Measurements from ENCODE around the gene TESK2.
"Not testable (repeated sequence)": the region's sequence is repeated elsewhere in the genome, so short reads cannot be mapped to it uniquely, and the experiment has no call there.

TESK2 gene

DNA sequence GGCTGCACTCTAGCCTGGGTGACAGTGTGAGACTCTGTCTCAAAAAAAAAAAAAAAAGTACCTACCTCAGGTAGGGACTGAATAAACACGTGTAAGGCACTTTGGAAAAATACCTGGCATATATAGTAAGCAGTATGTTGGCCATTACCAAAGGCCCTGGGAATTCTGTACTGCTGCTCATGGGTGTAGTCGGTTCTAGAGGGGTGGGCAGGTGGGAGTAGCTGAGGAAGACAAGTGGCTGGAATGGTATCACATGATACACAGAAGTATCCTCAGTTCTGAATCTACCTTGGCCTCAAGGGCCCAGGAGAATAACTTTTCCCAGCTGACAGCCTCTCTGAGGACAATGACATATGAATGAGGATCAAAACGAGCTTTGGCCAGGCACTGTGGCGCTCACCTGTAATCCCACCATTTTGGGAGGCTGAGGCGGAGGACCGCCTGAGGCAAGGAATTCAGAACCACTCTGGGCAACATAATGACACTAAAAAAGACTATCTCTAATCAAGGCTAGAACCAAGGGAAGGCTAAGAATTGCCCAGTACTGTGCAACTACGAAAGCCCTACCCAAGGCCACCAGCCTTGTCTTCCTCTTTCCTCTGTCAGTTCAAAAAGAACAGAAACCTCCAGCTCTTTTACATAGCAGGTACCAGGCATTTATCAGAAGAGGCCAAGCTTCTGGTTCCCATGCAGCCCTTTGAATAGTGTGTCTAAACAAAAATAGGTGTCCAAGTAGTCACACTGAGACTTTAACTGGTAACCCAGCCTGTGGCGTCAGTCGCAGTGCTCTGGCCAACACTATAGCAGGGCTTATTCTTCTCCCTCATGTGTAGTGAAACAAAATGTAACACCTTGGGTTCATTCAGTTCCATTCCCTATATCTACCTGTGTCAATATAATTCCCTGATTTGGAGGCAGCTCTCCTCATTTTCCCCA is 19.3 kb upstream of the TESK2 start:
- no peak for DNase-seq (ENCODE audit: low read depth in 4 of 4, low spot score in 1 of 4)

DNA sequence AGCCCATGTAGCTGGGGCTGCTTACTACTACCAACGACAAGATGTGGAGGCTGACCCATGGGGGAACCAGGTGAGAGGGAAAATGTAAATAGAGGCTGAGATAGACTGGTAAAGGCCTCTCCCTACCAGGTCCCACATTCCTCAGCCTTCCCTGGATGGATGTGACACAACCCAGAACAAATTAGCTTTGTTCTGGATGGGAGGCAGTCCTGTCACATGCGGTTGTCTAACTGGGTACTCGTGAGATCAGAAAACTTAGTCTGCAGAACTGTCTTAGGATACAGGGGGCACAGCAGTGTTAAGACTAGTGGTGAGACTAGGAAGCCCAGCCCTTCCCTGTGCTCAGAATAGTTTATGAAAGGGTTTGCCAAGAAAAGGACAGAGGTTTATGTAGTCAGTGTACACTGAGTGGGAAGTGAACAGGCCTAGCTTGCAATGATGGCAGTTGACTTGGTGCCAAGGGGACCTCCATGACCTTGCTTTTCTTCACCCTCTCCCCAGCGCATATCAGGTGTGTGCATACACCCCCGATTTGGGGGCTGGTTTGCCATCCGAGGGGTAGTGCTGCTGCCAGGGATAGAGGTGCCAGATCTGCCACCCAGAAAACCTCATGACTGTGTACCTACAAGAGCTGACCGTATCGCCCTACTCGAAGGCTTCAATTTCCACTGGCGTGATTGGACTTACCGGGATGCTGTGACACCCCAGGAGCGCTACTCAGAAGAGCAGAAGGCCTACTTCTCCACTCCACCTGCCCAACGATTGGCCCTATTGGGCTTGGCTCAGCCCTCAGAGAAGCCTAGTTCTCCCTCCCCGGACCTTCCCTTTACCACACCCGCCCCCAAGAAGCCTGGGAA is 17.6 kb upstream of the TESK2 start:
- DNase-seq (ENCODE audit: low read depth in 4 of 4, low spot score in 1 of 4), result no peak

DNA sequence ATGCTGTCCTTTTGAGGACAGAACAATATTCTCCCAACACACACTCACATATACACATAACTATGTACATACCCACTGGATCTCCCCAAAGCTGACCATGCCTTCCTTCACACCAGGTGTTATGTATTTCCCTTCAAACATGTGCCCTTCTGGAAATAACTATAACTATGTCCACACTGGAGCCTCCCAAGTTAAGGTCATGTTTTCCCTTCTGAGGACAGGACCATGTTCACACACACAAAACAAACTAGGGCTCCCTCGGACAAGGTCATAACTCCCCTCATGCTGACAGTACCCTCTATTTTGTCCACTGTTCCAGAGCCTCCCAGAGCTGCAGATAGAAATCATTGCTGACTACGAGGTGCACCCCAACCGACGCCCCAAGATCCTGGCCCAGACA is 16.9 kb upstream of the TESK2 start:
- no peak for DNase-seq (ENCODE audit: low read depth in 4 of 4, low spot score in 1 of 4)

DNA sequence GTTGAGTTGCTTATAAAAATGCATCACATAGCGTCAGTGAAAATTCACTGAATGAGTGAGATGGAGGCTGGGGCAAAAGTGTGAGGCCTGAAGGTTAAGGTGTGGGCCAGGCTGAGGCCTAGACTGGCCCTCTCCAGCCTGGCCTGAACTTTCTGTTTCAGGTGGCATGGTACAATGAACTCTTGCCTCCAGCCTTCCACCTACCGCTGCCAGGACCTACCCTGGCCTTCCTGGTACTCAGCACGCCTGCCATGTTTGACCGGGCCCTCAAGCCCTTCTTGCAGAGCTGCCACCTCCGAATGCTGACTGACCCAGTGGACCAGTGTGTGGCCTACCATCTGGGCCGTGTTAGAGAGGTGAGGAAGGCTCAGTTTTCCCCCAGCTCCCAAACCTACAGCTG is 16.2 kb upstream of the TESK2 start:
- no peak for DNase-seq (ENCODE audit: low read depth in 4 of 4, low spot score in 1 of 4)

DNA sequence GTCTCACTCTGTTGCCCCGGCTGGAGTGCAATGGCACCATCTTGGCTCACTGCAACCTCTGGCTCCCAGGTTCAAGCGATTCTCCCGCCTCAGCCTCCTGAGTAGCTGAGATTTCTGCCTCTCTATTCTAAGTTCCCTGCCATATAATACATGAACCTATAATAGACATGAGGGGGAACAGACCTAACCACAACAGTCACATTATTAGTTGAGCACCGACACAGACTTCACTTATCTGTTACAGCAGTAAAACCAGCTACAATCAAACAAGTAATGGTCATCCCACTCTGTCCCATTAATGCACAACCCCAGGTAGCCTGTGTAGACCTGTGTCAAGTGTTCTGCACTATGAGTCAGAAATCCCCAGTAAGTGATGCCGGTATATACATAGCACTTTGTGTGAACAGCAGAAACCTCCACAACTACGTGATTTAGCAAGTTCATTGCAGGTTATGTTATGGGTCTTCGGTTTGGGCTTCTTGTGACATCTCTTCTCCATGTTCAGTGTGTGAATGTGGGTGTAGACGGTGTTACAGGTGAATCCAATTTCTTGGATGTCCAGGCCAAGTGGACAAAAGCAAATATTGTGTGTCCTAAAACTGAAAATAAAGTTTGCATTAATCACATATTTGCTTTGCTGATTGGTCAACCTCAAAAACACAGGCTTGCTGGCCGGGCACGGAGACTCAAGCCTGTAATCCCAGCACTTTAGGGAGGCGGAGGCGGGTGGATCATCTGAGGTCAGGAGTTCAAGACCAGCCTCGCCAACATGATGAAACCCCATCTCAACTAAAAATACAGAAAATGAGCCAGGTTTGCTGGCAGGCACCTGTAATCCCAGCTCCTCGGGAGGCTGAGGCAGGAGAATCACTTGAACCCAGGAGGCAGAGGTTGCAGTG is 12.7 kb upstream of the TESK2 start:
- DNase-seq (ENCODE audit: low read depth in 4 of 4, low spot score in 1 of 4), result no peak

DNA sequence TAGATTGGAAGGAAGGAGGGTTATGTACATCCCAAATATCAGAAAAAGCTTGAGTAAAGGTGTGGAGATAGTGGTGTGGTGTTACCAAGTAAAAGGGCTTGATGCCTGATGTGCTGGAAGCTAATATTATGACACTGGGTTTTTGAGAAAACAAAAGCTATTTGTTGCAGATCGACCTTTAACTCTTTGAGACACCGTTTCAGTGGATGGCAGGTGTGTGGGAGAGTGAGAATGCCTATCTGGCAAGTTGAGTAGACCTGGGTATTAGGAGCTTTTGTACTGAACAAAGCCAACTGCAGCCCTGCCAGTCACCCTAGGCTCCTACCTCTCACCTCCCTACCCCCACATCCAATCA is 10.5 kb upstream of the TESK2 start:
- DNase-seq (ENCODE audit: low read depth in 4 of 4, low spot score in 1 of 4), result no peak

DNA sequence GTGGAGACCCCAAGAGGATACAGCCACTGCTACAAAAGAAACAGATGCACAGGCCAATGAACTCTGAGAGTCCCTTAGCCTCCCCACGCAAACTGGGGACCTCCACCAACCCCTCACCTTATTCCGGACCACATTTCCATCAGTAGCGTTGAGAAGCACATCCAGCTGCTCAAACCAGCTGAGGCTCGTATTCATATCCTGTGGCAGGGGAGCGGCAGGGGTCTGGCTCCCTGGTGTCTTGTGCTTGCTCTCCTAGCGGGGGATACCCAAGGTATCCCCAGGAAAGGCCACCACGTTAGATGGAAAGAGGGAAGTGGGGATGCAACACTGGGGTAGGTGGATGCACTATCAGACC is 8.4 kb upstream of the TESK2 start:
- no peak for DNase-seq (ENCODE audit: low read depth in 4 of 4, low spot score in 1 of 4)

DNA sequence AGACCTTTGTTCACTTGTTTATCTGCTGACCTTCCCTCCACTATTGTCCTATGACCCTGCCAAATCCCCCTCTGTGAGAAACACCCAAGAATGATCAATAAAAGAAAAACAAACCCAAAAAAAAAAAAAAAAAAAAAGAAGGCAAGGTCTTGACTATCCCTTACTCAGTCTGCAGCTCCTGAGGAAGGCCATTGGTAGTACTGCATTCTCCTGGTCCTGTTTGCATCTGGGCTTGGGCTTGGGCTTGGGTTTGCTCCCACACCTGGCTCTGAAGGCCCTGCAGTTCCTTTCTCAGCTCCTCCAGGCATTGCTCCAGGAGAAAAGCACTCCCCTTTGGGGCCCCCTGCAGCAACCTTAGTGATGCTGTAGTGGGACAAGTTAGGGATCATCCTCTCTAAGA is 7.3 kb upstream of the TESK2 start:
- DNase-seq (ENCODE audit: low read depth in 4 of 4, low spot score in 1 of 4), result no peak

DNA sequence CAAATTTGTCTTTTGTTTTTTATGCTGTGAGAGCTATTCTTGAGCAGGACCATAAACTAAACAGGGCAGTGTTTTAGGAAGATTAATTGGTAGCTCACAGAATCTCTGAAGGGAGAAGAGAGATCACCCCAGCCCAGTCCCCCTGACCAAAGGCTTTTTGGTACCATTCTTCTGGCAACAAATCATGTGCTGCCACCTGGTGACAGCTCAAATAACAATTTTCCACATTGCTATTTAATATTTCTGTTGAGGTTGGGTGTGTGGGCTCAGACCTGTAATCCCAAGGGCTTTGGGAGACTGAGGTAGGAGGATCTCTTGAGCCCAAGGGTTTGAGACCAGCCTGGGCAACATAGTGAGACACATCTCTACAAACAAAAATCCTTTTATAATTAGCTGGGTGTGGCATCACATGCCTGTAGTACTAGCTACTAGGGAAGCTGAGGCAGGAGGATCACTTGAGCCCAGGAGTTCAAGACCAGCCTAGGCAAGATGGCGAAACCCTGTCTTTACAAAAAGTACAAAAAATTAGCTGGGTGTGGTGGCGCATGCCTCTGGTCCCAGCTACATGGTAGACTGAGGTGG is 2.2 kb upstream of the TESK2 start:
- DNase-seq (ENCODE audit: low read depth in 4 of 4, low spot score in 1 of 4), result peak in 2 of 4 experiments; percentile 21 to 34

DNA sequence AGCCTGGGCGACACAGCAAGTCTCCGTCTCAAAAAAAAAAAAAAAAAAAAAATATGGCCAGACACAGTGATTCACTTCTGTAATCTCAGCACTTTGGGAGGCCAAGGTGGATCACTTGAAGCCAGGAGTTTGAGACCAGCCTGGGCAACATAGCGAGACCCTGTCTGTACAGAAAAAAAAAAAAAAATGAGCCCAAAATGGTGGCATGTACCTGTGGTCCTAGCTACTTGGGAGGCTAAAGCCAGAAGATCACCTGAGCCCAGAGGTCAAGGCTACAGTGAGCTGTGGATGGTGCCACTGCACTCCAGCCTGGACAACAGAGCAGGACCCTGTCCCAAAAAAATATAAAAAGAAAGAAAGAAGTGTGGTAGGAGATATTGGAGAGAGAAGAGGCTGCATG is 1.7 kb upstream of the TESK2 start:
- no peak for DNase-seq (ENCODE audit: low read depth in 4 of 4, low spot score in 1 of 4)

DNA sequence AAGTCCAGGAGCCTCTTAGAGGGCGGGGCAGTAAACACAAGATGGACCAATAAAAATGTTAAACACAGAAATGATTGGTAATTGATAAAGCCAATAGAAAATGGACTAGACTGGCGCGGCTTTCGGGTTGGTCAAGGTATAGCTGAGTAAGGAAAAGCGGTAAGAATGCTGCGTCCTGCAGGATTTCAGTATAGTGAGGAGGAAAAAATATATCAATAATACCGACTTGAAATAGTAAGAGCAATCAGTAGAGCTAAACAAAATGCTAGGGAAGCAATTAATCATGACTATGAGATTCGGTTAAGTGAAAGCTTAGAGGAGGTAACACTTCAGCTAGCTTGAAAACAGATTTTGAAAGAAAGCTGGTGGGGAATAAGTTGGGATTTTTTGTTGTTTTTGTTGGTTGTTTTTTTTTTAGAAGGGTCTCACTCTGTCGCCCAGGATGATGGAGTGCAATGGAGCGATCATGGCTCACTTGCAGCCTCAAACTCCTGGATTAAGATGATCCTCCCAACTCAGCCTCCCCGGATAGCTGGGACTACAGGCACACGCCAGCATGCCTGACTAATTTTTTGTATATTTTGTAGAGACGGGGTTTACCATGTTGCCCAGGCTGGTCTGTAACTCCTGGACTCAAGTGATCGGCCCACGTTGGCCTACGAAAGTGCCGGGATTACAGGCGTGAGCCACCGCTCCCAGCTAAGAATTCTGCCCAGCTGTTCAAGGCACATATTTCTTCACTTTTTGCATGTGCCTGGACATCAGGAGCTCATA is 711 bp upstream of the TESK2 start:
- no peak for DNase-seq (ENCODE audit: low read depth in 4 of 4, low spot score in 1 of 4)

DNA sequence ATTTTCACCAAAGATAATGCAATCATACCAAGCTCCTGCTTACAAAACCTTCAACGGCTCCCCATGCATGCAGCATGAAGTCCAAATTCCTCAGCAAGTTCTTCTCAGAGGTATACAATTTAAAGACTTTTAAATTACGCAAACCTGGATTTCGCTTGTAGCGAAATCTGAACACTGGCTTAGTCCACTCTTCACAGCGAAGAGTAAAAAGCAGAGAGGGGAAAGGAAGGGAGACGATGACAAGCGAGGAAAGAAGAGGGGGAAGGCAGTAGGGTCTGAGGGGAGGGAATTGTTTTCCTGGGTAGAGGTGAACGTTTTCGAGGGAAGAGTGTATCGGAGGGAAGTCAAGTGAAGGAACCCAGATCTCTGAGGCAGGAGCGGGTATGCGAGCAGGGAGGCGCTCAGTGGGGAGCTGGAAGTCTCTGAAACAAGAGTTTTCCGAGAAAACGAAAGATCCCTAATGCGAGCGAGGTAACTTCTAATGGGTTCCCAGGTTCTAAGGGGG is 790 bp downstream of the TESK2 start:
- no peak for DNase-seq (ENCODE audit: low read depth in 4 of 4, low spot score in 1 of 4)

DNA sequence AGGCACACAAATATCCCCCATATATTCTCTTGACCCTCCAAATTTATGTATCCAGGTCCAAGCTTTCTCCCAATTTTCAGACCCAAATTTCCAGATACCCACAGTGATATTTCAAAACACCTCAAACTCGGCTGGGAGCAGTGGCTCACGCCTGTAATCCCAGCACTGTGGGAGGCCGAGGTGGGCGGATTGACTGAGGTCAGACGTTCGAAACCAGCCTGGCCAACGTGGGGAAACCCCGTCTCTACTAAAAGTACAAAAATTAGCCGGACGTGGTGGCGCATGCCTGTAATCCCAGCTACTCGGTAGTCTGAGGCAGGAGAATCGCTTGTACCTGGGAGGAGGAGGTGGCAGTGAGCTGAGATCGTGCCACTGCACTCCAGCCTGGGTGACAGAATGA is 1.6 kb downstream of the TESK2 start:
- DNase-seq (ENCODE audit: low read depth in 4 of 4, low spot score in 1 of 4), result not testable (repeated sequence)

DNA sequence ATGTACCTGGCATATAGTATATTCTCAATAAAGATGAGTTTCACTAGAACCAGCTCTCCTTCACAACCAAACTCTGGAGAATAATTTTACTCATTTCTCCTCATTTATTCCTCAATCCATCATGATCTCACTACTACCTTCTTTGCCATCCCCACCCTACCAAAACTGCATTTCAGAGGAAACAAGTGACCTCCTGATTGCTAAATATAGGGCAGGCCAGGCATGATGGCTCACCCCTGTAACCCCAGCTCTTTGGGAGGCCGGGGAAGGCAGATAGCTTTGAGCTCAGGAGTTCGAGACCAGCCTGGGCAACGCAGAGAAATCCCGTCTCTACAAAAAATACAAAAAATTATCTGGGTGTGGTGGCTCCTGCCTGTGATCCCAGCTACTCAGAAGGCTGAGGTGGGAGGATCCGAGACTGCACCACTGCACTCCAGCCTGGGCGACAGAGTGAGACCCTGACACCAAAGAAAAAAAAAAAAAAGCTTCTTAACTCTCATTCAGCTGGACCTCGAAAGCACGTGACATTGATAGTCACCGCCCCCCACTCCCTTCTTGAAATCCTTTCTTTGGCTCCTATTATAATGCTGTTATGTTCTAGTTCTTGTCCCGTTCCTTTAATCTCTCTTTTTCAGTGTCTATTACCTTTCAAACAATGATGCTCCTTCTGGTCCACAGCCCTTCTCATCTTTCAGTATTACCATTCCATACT is 2.1 kb downstream of the TESK2 start:
- no peak for DNase-seq (ENCODE audit: low read depth in 4 of 4, low spot score in 1 of 4)

DNA sequence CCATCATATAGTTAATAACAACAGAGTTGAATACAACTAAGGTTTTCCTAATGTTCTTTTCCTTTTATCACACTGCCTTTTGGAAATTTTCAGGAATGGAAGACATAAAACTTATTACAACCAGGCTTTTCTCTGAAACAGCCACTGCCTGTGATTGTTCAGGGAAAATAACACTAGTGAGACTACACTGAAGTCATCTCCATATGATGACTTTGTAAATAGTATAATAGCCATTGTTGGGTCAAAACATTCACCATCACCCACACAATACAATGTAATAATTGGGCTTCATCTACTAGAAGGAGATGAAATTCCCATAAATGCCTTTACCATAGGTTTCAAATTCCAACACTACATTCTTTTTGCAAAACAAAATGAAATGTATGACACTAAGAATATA is 5.0 kb downstream of the TESK2 start:
- DNase-seq (ENCODE audit: low read depth in 4 of 4, low spot score in 1 of 4), result no peak

DNA sequence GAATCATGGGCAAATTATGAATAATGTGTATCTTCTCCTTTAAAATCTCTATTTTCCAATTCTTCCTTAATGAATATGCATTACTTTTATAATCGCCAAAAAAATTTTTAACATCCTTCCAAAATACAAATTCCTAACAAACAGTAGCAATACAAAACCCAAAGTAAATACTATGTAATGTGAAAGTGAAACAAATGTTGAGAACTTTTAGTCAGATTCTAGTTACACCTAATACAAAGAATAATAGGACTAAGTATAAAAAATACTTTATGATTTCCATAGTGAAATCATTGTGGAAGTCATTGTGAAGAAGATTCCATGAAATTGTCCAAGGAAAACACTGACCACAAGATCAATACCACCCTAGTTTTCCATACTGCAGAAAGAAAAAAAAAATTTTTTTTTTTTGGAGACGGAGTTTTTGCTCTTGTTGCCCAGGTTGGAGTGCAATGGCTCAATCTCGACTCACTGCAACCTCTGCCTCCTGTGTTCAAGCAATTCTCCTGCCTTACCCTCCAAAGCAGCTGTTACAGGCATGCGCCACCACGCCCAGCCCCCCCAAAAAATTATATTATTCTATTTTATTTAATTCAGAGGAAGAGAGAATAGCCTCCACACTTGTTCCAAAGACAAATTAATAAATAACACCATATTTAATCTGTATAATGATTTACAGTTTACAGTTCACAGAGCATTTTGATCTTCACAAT is 11.8 kb downstream of the TESK2 start:
- DNase-seq (ENCODE audit: low read depth in 4 of 4, low spot score in 1 of 4), result no peak

DNA sequence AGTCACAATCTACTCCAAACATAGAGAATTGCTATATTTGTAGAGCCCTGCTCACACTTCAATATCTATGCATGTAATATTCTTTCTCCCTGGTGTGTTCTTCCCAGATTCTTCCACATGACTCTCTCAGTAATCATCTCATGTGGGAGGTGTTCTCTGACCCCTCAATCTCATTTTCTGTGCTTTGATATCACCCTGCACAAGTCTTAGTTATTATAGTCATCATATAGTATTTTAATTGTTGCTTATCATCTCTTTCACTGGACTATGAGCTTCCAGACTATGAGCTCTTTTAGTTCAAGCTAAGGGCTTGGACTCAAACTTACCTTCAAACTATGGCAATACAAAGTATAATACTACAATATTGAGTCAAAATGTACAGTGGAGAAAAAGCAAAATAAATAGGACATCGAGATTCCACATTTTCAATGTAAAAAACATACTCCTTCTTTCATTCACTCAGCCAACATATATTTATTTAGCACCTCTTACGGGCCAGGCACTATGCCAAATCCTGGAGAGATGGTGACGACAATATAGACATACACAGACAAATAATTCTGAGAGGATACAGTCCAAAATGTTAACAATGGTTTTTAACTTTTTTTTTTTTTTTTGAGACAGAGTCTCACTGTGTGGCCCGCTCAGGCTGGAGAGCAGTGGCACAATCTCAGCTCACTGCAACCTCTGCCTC is 12.7 kb downstream of the TESK2 start:
- DNase-seq (ENCODE audit: low read depth in 4 of 4, low spot score in 1 of 4), result no peak

DNA sequence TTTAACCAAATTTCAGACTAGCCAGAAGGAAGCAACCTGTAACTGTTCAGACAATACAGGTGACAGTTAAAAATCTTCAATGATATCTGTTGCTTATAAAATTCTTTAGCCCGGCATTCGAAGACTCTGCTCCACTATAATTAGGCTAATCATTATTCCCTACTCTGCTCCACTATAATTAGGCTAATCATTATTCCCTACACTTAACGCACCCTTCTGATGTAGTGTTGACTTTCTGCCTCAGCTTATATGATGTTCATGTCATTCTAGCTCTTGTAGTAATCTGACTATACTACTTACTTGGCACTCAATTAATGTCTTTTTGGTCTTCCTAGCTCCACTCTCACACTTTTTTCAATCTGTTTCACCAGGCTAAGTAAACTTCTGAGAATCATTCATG is 13.3 kb downstream of the TESK2 start:
- no peak for DNase-seq (ENCODE audit: low read depth in 4 of 4, low spot score in 1 of 4)

Measured in stimulated activated CD4-positive, alpha-beta T cell treated with anti-CD3 and anti-CD28 coated beads, Interleukin-1b, Interleukin-23, amount 100 ng/mL, for 24 hours (primary cell).